ENCODE data around the gene STXBP4.

The STXBP4 gene

GRCh38 chr17:54968262-54968987 lies at the start of gene STXBP4, which contains the start of gene COX11:
Gene STXBP4 (plus strand): TSS chr17:54968765. CDS start chr17:54986220, 17,455 bp downstream.
Gene COX11 (minus strand): TSS chr17:54968654. CDS start chr17:54968646, 8 bp downstream.
- peak; percentile 93 for DNase-seq

- DNase-seq = no peak
Measured at GRCh38 chr17:54919425-54919824, 49.1 kb upstream of the STXBP4 start.

- DNase-seq = no peak
Measured at GRCh38 chr17:54920819-54921218, 47.7 kb upstream of the STXBP4 start.

GRCh38 chr17:54924405-54924804 lies 44.2 kb upstream of the STXBP4 start:
- no peak for DNase-seq

- no peak for DNase-seq
Measured at GRCh38 chr17:54927525-54927924, 41.0 kb upstream of the STXBP4 start.

- DNase-seq = no peak
Measured at GRCh38 chr17:54932711-54933110, 35.9 kb upstream of the STXBP4 start.

GRCh38 chr17:54933921-54934320 lies 34.6 kb upstream of the STXBP4 start:
- DNase-seq = no peak

- no peak for DNase-seq
Measured at GRCh38 chr17:54935471-54935870, 33.1 kb upstream of the STXBP4 start.

GRCh38 chr17:54937018-54937417 lies 31.5 kb upstream of the STXBP4 start:
- DNase-seq = no peak

- no peak for DNase-seq
Measured at GRCh38 chr17:54937426-54937825, 31.1 kb upstream of the STXBP4 start.

GRCh38 chr17:54941285-54941684 lies 27.3 kb upstream of the STXBP4 start:
- DNase-seq = no peak

- DNase-seq = no peak
Measured at GRCh38 chr17:54944796-54945195, 23.8 kb upstream of the STXBP4 start.

GRCh38 chr17:54945231-54945630 lies 23.3 kb upstream of the STXBP4 start:
- DNase-seq = no peak

GRCh38 chr17:54945671-54946070 lies 22.9 kb upstream of the STXBP4 start:
- no peak for DNase-seq

- no peak for DNase-seq
Measured at GRCh38 chr17:54947396-54947795, 21.2 kb upstream of the STXBP4 start.

GRCh38 chr17:54948380-54948779 lies 20.2 kb upstream of the STXBP4 start:
- DNase-seq = no peak

GRCh38 chr17:54950116-54950515 lies 18.4 kb upstream of the STXBP4 start:
- DNase-seq = no peak

GRCh38 chr17:54951286-54951685 lies 17.3 kb upstream of the STXBP4 start:
- no peak for DNase-seq

GRCh38 chr17:54956791-54957190 lies 11.8 kb upstream of the STXBP4 start:
- no peak for DNase-seq

GRCh38 chr17:54967621-54968261 lies 824 bp upstream of the STXBP4 start:
- DNase-seq = peak; percentile 40

- DNase-seq = no peak
Measured at GRCh38 chr17:54968988-54969332, 395 bp downstream of the STXBP4 start.

GRCh38 chr17:54969658-54970572 lies 1.4 kb downstream of the STXBP4 start:
- DNase-seq = no peak

- DNase-seq = no peak
Measured at GRCh38 chr17:54971147-54971546, 2.6 kb downstream of the STXBP4 start.

- no peak for DNase-seq
Measured at GRCh38 chr17:54971901-54972300, 3.3 kb downstream of the STXBP4 start.
